Mesenteric fat pad (tissue), 1 donor: ENCODE data around the gene AVL9. TPM values are rescaled to one million over a fixed set of nuclear protein-coding genes. Genes with fewer than 3 reads are reported as not detected.
"Not testable (repeated sequence)": the region's sequence is repeated elsewhere in the genome, so short reads cannot be mapped to it uniquely, and the experiment has no call there.

Experiments used
- DNase-seq: peaks from one replicate; pipeline ENCODE4 v3.0.0-alpha.2; 2020; ENCODE audit warnings: low spot score
- total RNA-seq: library from RNA; stranded (reverse); fragmentation: NEBNext Ultra II Directional; extraction: Animal tissue kit (Norgen Biotek cat#: 25700); gene quantifications from one replicate; pipeline ENCODE4 v1.2.1, GENCODE V29; 2021
- donor health status: DM: yes; HTN: yes; CAD: no.

Gene AVL9
- total RNA-seq, 1 donor from 2014 or later: 35.5 TPM

- DNase-seq: no peak
Observed at GRCh38 chr7:32586291-32587221, 91.3 kb downstream of the AVL9 start.

- DNase-seq: no peak
Observed at GRCh38 chr7:32587411-32587948, 92.2 kb downstream of the AVL9 start.

DNA sequence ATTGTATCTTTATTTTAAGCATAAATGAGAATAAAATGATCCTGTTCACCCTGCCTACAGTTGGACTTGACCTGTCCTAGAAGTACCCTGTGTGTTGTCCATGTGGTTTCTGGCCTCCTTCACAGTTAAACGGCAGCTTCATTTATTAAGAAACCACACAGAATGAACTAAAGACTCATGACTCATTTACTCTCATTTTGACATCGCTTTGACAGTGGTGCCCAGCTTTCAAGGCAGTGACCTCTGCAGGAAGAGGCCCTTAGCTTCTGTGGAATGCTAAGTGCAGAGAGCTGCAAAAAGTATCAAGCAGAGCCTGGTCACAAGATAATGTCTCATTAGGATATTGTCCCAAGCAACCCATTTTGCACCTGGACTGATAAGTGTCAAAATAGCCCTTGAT is 93.4 kb downstream of the AVL9 start:
- DNase-seq: no peak

GRCh38 chr7:32591938-32592337 is 96.6 kb downstream of the AVL9 start:
- DNase-seq: no peak

GRCh38 chr7:32592701-32593100 is 97.4 kb downstream of the AVL9 start:
- DNase-seq: no peak

DNA sequence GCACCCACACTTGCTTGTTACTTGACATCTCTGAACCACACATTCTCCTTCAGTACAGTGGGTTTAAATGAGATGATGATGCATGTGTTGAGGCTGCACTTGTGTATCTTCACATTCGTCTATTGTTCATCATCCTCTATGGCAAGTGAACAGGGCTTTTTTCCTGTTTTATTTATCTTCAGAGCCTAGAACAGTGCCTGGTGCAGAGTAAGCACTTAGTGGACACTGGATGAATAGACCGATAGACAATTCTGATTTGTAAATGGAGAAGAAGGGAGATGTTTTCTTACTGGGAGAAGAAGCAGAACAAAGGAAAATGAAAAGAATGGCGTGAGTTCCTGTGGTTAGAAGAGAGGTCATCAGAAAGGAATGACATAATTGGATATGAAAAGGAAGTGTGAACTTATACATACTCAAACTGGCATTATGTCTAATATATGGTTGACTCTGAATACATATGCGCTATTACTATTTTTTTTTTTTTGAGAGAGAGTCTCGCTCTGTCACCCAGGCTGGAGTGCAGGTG is 99.7 kb downstream of the AVL9 start:
- no peak for DNase-seq

DNA sequence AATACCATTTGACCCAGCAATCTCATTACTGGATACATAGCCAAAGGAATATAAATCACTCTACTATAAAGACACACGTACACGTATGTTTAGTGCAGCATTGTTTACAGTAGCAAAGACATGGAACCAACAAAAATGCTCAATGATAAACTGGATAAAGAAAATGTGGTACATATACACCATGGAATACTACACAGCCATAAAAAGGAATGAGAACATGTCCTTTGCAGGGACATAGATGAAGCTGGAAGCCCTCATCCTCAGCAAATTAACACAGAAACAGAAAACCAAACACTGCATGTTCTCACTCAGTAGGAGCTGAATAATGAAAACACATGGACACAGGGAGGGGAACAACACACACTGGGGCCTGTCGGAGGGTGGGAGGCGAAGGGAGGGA is 105.9 kb downstream of the AVL9 start:
- DNase-seq: not testable (repeated sequence)

- no peak for DNase-seq
Observed at GRCh38 chr7:32602470-32602869, 107.2 kb downstream of the AVL9 start.

DNA sequence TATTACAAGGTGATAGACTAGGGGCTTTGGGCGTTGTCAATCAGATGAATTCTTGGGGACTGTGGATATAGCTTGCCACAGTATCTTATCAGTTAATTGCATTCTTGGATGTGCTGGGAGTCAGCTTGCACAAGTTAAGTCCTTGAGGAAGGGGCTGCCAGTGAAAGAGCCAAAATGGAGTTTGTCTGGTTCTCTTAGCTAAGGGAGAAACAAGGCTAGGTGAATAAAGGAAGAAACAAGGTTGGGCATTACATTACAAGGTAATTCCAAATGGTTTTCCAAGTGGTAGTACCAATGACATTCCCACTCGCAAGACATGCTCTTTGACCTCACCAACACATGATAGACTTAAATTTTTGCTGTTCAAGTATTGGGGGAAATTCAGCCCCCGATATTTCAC is 108.2 kb downstream of the AVL9 start:
- DNase-seq: not testable (repeated sequence)

- DNase-seq: not testable (repeated sequence)
Observed at GRCh38 chr7:32604047-32604446, 108.8 kb downstream of the AVL9 start.

DNA sequence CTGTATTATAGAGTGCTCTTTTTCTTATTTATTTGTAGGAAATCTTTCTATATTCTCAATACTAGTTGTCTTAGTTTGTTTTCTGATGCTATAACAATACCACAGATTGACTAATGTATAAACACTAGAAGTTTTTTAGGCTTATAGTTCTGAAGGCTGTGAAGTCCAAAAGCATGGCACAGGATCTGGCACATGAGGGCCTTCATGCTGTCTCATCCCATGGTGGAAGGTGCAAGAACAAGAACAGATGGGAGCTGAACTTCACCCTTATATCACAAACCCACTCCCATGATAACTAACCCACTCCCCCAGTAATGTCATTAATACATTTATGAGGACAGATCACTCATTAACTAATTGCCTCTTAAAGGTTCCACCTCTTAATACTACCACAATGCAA is 109.7 kb downstream of the AVL9 start:
- DNase-seq: no peak

- DNase-seq: no peak
Observed at GRCh38 chr7:32609463-32609862, 114.2 kb downstream of the AVL9 start.

- no peak for DNase-seq
Observed at GRCh38 chr7:32611201-32612099, 116.2 kb downstream of the AVL9 start.

GRCh38 chr7:32616625-32617024 is 121.3 kb downstream of the AVL9 start:
- no peak for DNase-seq

GRCh38 chr7:32618470-32618869 is 123.2 kb downstream of the AVL9 start:
- DNase-seq: no peak

GRCh38 chr7:32618987-32619386 is 123.7 kb downstream of the AVL9 start:
- DNase-seq: no peak

DNA sequence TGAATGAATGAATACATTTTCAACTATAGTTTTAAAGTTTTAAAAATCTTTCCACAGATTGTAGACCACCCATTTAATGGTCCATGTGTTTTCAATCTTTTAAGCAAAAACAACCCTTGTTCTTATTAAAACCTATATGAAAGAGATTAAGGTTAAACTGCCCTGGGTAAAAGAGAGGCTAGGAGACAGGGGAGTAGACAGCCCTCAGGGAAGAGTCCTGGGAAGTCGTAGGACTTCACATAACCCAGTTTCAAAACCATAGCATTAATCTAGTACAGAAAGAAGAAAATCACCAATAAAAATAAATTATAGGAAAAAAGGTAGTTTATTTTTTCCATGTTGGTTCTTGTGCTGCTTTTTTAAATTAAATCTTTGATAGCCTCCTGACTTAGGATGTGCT is 124.1 kb downstream of the AVL9 start:
- not testable (repeated sequence) for DNase-seq

DNA sequence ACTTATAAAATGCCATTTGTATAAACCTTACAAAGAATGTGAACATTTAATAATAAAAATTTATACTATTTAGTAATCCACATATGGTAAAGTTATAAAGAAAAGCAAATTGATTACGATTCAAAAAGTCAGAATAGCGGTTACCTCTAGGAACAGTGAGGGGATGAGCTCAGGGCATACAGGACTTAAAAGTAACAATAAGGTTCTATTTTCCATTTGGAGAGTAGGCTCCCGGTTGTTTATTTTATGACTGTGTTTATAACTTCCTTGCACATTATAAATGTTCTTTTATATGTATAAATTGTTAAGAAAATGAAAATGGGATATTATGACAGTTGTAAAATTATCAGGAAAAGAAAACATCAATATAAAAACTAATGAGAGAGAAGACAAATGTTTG is 135.7 kb downstream of the AVL9 start:
- DNase-seq: no peak

DNA sequence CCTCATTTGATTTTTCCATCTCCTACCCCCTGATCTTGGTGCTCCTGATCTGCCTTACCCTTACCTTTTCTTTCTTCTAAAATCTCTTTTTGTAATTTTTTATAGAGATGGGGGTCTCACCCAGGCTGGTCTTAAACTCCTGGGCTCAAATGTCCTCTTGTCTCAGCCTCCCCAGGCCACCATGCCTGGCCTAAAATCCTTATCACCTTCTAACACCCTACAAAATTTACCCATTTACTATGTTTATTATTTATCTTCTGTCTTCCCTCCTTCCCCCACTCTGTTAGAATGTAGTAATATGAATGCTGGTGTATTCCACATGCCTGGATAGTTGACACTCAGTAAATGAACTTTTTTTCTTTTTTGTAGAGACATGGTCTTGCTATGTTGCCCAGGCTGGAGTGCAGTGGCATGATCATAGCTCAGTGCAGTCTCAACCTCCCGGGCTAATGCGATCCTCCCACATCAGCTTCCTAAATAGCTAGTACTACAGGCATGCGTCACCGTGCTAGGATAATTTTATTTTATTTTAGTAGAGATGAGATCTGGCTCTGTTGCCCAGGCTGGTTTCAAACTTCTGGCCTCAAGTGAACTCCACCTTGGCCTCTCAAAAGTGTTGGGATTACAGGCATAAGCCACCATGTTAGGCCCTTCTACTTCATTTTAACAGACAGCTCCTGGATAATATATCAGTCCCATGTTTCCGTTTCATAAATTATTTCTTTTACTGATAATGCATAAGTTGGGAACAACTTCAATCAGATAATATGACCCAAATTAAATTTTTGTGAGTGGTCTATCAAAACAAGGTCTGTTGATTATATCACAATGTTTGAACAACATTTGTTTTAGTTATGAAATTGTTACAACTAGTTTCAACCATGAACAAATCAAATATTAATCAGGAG is 136.6 kb downstream of the AVL9 start:
- DNase-seq: not testable (repeated sequence)

- DNase-seq: not testable (repeated sequence)
Observed at GRCh38 chr7:32633446-32633845, 138.2 kb downstream of the AVL9 start.
